NCI-H1930 (cell line): ENCODE data around the gene GPR137C.
A peak's percentile ranks its signal among the peaks of the same experiment; 100 is the strongest.

Experiments
- DNase-seq, 2 experiments: peaks; one replicate each; lab custom pipeline; 2025; lab: John Stamatoyannopoulos, UW

Gene GPR137C

GRCh38 chr14:52663850-52664249 is 111.2 kb downstream of the GPR137C start:
- DNase-seq, result peak in 1 of 2 experiments; percentile 38

- no peak for DNase-seq
These were observed 126.0 kb downstream of the GPR137C start for GRCh38 chr14:52678591-52678990.

- no peak for DNase-seq
These were observed 131.4 kb downstream of the GPR137C start for GRCh38 chr14:52683985-52684520.

GRCh38 chr14:52686176-52686575 is 133.5 kb downstream of the GPR137C start:
- no peak for DNase-seq
